ENCODE data around the gene AP3B1.
A peak's percentile ranks its signal among the peaks of the same experiment; 100 is the strongest.

AP3B1 gene

GRCh38 chr5:78007233-78007632 is 287.3 kb downstream of the AP3B1 start:
- TF ChIP-seq CTCF (conservative IDR thresholded peaks at IDR 0.05; ENCODE audit: low read length), result no peak
- no peak for DNase-seq (ENCODE audit: low read depth)
- H3K4me3 ChIP-seq (ENCODE audit: low read length), result no peak overlapping the region

GRCh38 chr5:78006449-78006848 is 288.0 kb downstream of the AP3B1 start:
- no peak for DNase-seq (ENCODE audit: low read depth)
- TF ChIP-seq CTCF (conservative IDR thresholded peaks at IDR 0.05; ENCODE audit: low read length), result no peak

GRCh38 chr5:78005021-78005785 is 289.3 kb downstream of the AP3B1 start:
- peak; percentile 60 for DNase-seq (ENCODE audit: low read depth)
- TF ChIP-seq CTCF (conservative IDR thresholded peaks at IDR 0.05; ENCODE audit: low read length), result no peak
- H3K4me3 ChIP-seq (ENCODE audit: low read length), result no peak overlapping the region

More at GRCh38 chr5:78006449-78006848, 288.0 kb downstream of the AP3B1 start:
- H3K4me3 ChIP-seq (ENCODE audit: low read length), result no peak overlapping the region

- peak; percentile 20 for DNase-seq (ENCODE audit: low read depth)
- no peak for TF ChIP-seq CTCF (conservative IDR thresholded peaks at IDR 0.05; ENCODE audit: low read length)
- no peak overlapping the region for H3K4me3 ChIP-seq (ENCODE audit: low read length)
Observed at GRCh38 chr5:78004559-78004958, 289.9 kb downstream of the AP3B1 start.

- peak; percentile 4 for DNase-seq (ENCODE audit: low read depth)
- TF ChIP-seq CTCF (conservative IDR thresholded peaks at IDR 0.05; ENCODE audit: low read length), result no peak
- no peak overlapping the region for H3K4me3 ChIP-seq (ENCODE audit: low read length)
Observed at GRCh38 chr5:78003919-78004318, 290.6 kb downstream of the AP3B1 start.

GRCh38 chr5:78003450-78003849 is 291.0 kb downstream of the AP3B1 start:
- H3K4me3 ChIP-seq (ENCODE audit: low read length), result no peak overlapping the region
- no peak for TF ChIP-seq CTCF (conservative IDR thresholded peaks at IDR 0.05; ENCODE audit: low read length)
- no peak for DNase-seq (ENCODE audit: low read depth)

GRCh38 chr5:78002690-78003089 is 291.8 kb downstream of the AP3B1 start:
- no peak for TF ChIP-seq CTCF (conservative IDR thresholded peaks at IDR 0.05; ENCODE audit: low read length)
- DNase-seq (ENCODE audit: low read depth), result no peak
- no peak overlapping the region for H3K4me3 ChIP-seq (ENCODE audit: low read length)
